Adrenal gland (tissue), 5 donors: ENCODE measurements around the gene ZNF335.

Source experiments
- CTCF ChIP-seq, 6 experiments: fragments of 450-650 bp in 4 of 6; fragments of 200-600 bp in 2 of 6; sonication (generic) in 1 of 6; IDR thresholded peaks; 1 replicate in 5 of 6; 2 replicates in 1 of 6; pipeline versions ENCODE4 v1.5.1 to v1.8.0; 2016 to 2021; ENCODE audit warnings: antibody characterized with exemption in 6 of 6, mild to moderate bottlenecking in 2 of 6, moderate library complexity in 1 of 6
- POLR2A ChIP-seq, 2 donors: fragments of 450-650 bp; IDR thresholded peaks; one replicate each; pipeline ENCODE4 v1.6.1; 2017; ENCODE audit warnings: antibody characterized with exemption in 2 of 2, mild to moderate bottlenecking in 2 of 2, moderate library complexity in 1 of 2
- donor health status: DM: no; HTN: no; CAD: no.

DNA sequence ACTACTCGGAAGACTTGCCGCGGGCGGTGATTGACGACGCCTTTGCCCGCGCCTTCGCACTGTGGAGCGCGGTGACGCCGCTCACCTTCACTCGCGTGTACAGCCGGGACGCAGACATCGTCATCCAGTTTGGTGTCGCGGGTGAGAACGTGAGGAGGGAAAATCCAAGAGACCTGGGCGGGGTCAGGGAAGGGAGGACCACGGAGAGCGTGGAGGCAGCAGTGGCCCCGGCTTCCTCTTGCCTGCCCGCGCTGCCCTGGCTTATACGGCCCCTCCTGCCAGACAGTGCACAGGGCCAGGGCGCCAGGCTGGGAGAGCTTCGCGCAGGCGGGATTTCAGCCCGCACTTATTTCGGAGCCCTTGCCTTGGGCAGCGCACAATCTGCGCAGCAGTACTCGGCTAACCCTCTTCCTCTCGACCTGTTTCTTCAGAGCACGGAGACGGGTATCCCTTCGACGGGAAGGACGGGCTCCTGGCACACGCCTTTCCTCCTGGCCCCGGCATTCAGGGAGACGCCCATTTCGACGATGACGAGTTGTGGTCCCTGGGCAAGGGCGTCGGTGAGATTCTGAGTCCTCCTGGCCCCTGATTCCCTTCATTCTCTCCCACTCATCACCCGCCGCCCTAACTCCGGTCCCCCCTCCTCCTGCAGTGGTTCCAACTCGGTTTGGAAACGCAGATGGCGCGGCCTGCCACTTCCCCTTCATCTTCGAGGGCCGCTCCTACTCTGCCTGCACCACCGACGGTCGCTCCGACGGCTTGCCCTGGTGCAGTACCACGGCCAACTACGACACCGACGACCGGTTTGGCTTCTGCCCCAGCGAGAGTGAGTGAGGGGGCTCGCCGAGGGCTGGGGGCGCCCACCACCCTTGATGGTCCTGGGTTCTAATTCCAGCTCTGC, 38.7 kb upstream of the ZNF335 start:
- no peak for TF ChIP-seq CTCF (IDR thresholded peaks at IDR 0.05)
- TF ChIP-seq POLR2A (IDR thresholded peaks at IDR 0.05) = no peak
